ENCODE data around the gene CTU2. TPM values are rescaled to one million over a fixed set of nuclear protein-coding genes. Genes with fewer than 3 reads are reported as not detected.

Gene CTU2
- total and polyA plus RNA-seq, 2 of the 4 experiments (the other 2 are of a cell fraction), result 12.9 to 18.4 TPM

GRCh38 chr16:88734361-88734728 is 28.0 kb downstream of the CTU2 start:
- Histone ChIP-seq H2AK5ac (ENCODE audit: low read depth, low read length) (no peak overlapping the region), H3K27ac (ENCODE audit: insufficient read depth, low read length) (no peak overlapping the region), H4K5ac (ENCODE audit: low read depth, low read length) (no peak overlapping the region), H3K4me1 (ENCODE audit: control insufficient read depth, insufficient read depth, low read length) (no peaks in the 10 kb centered on the region), H4K8ac (ENCODE audit: low read depth in 2 of 2, low read length in 2 of 2) (no peak overlapping the region), H2BK5ac (ENCODE audit: low read depth, low read length, poor library complexity, severe bottlenecking) (no peak overlapping the region), H3K4me3 (ENCODE audit: insufficient read depth, low read depth, low read length) (no peak overlapping the region), H4K91ac (ENCODE audit: insufficient read depth, low read depth, low read length) (no peak overlapping the region), H3K4me2 (ENCODE audit: low read depth, low read length) (no peak overlapping the region), H2AK9ac (replicated peaks; ENCODE audit: low read depth, low read length, poor library complexity) (no peak overlapping the region), H3K36me3 (ENCODE audit: control insufficient read depth, insufficient read depth, low read length) (peaks cover 68% of the 10 kb centered on the region), H4K20me1 (ENCODE audit: insufficient read depth, low read length) (peaks cover 60% of the 10 kb centered on the region), H3K9me1 (ENCODE audit: insufficient read depth, low read length) (no peaks in the 10 kb centered on the region; the same call in 1 of the 2 replicates), H2BK20ac (ENCODE audit: low read depth, low read length) (no peak overlapping the region), H3K79me1 (ENCODE audit: low read depth in 1 of 2, low read length in 2 of 2) (peaks cover 3 to 58% of the 10 kb centered on the region in 2 experiments; a peak in 3 of 4 replicates), H3K9ac (ENCODE audit: low read depth, low read length) (no peak overlapping the region), H3K27me3 (ENCODE audit: control insufficient read depth, insufficient read depth, low read length) (no peaks in the 10 kb centered on the region), H2BK120ac (ENCODE audit: low read depth, low read length) (no peak overlapping the region), H3K4ac (ENCODE audit: low read depth, low read length) (no peak overlapping the region), H3K18ac (ENCODE audit: low read depth, low read length) (no peak overlapping the region), H2AFZ (replicated peaks; ENCODE audit: low read length, poor library complexity) (no peak overlapping the region), H3K9me3 (ENCODE audit: control insufficient read depth, insufficient read depth, low read length) (no peaks in the 10 kb centered on the region), H3K14ac (replicated peaks; ENCODE audit: low read depth, low read length) (no peak overlapping the region), H2BK15ac (ENCODE audit: low read depth, low read length) (no peak overlapping the region), H3K23ac (ENCODE audit: low read depth, low read length) (no peak overlapping the region), H3K56ac (ENCODE audit: extremely low read depth, insufficient read depth, low read length) (no peak overlapping the region)
- ATAC-seq (ENCODE audit: low read depth) (no peak), DNase-seq (no peak)
- intact Hi-C loops (cut with micrococcal nuclease) (no loop called here), in situ Hi-C loops (cut with MboI; ENCODE audit: low sequenced_read_pairs) (no loop called here), dilution Hi-C loops (cut with HindIII; ENCODE audit: low sequenced_read_pairs, unreplicated experiment) (no loop called here)
- TF ChIP-seq POLR2A (IDR thresholded peaks at IDR 0.05; ENCODE audit: low read depth, low read length) (no peak), CEBPB (IDR thresholded peaks at IDR 0.05; ENCODE audit: low read depth, low read length) (no peak), SMC3 (IDR thresholded peaks at IDR 0.05; ENCODE audit: low read depth, low read length) (no peak), CTCF (conservative IDR thresholded peaks at IDR 0.05; ENCODE audit: low read depth, low read length) (no peak)
- TSS peak; percentile 65 for BruUV-seq (replicated peaks)
- CTCF ChIA-PET, result no interaction called here
- WGBS, 2 experiments (ENCODE audit: extremely low coverage in 2 of 2, insufficient read length in 1 of 2), result 94% methylated on average over 14 of the region's 23 CpGs; no CpG with 5 or more reads in 1 of the 2 experiments
- POLR2A ChIA-PET (ENCODE audit: unreplicated experiment), result no interaction called here

Data from IMR-90 (cell line).